Peyer's patch (tissue), 4 donors: ENCODE results near the gene TCF7L2.

ENCODE experiments used
- CTCF ChIP-seq, 6 experiments: fragments of 450-650 bp in 4 of 6; fragments of 200-600 bp in 2 of 6; sonication (generic) in 1 of 6; IDR thresholded peaks; one replicate each; pipeline ENCODE4 v1.5.1; 2017 to 2019; ENCODE audit warnings: antibody characterized with exemption in 6 of 6, mild to moderate bottlenecking in 3 of 6, moderate library complexity in 1 of 6
- POLR2A ChIP-seq, 2 donors: fragments of 450-650 bp; IDR thresholded peaks; one replicate each; pipeline ENCODE4 v1.5.1; 2017; ENCODE audit warnings: antibody characterized with exemption in 2 of 2, mild to moderate bottlenecking in 2 of 2, moderate library complexity in 2 of 2

- no peak for TF ChIP-seq CTCF (IDR thresholded peaks at IDR 0.05)
- TF ChIP-seq POLR2A (IDR thresholded peaks at IDR 0.05): no peak
Measured at GRCh38 chr10:113031147-113031546, 81.1 kb downstream of the TCF7L2 start.
